Measurements from ENCODE around the gene STK32C. TPM values are rescaled to one million over a fixed set of nuclear protein-coding genes. Genes with fewer than 3 reads are reported as not detected.

Gene STK32C
- total RNA-seq, 1 donor from 2014 or later = 13.6 TPM

DNA sequence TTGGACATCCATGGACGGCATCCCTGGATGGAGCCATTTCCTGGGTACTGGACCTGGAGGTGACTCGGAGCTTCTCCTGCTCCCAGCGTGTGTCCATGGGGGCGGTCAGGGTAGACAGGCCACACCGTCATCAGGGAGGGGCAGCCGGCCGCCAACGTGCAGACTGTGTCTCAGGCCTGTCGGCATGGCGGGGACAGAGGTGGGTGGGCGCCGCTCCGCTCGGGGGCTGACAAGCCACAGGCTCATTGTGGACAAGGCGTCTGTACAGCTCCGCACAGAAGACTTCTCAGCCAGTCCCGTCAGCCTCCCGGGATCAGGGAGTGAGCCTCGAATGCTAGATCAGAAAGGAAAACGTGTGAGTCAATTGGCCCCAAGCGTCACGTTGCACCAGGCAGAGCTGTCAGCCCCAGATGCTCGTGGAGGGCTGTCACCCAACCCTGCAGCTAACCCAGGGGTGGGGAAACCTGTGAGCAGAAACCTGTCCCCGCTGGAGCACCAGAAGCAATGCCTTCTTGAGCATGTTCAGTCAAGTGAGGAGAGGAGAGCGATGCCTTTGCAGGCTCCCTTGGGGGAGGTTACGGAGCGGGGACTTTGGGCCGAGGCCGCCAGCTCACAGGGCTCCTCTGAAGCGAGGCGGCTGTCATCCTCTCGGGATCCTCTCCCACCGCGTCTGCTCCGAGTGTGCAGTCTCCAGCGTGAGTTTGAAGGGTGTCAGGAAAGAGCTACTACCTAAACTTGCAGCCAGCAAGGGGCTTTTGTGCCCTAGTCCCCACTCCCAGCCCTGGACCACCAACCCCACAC, 137.0 kb downstream of the STK32C start:
- H3K27me3 ChIP-seq (ENCODE audit: insufficient read depth, low read length) = peaks cover 17% of the 10 kb centered on the region
- no peak overlapping the region for H3K4me3 ChIP-seq (ENCODE audit: insufficient read depth, low read depth, low read length)
- Mint-ChIP-seq H3K27me3 (ENCODE audit: low read depth, unreplicated experiment) (peaks cover 62% of the 10 kb centered on the region), H3K27ac (ENCODE audit: unreplicated experiment) (no peak overlapping the region), H3K4me1 (ENCODE audit: low read depth, unreplicated experiment) (no peaks in the 10 kb centered on the region), H3K36me3 (ENCODE audit: low read depth, unreplicated experiment) (no peaks in the 10 kb centered on the region), H3K9me3 (ENCODE audit: unreplicated experiment) (peaks cover 4% of the 10 kb centered on the region), H3K4me3 (ENCODE audit: unreplicated experiment) (peak overlapping the region; percentile 23)
- no peaks in the 10 kb centered on the region for H3K79me2 ChIP-seq (ENCODE audit: insufficient read depth, low read length)
- H2AFZ ChIP-seq (ENCODE audit: low read depth, low read length) = no peak overlapping the region
- H3K4me2 ChIP-seq (ENCODE audit: low read length) = no peak overlapping the region
- TF ChIP-seq EZH2 (IDR thresholded peaks at IDR 0.05; ENCODE audit: insufficient read depth, low read length) = no peak
- TF ChIP-seq, protein P1, sequence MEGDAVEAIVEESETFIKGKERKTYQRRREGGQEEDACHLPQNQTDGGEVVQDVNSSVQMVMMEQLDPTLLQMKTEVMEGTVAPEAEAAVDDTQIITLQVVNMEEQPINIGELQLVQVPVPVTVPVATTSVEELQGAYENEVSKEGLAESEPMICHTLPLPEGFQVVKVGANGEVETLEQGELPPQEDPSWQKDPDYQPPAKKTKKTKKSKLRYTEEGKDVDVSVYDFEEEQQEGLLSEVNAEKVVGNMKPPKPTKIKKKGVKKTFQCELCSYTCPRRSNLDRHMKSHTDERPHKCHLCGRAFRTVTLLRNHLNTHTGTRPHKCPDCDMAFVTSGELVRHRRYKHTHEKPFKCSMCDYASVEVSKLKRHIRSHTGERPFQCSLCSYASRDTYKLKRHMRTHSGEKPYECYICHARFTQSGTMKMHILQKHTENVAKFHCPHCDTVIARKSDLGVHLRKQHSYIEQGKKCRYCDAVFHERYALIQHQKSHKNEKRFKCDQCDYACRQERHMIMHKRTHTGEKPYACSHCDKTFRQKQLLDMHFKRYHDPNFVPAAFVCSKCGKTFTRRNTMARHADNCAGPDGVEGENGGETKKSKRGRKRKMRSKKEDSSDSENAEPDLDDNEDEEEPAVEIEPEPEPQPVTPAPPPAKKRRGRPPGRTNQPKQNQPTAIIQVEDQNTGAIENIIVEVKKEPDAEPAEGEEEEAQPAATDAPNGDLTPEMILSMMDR (IDR thresholded peaks at IDR 0.05; ENCODE audit: insufficient read depth, low read depth, low read length) = no peak
- FAIRE-seq (no peak), DNase-seq (ENCODE audit: low read depth) (no peak)
- no peaks in the 10 kb centered on the region for H3K36me3 ChIP-seq (ENCODE audit: insufficient read depth, low read length)
- H4K20me1 ChIP-seq (ENCODE audit: insufficient read depth, low read length) = no peaks in the 10 kb centered on the region
- no peak overlapping the region for H3K9ac ChIP-seq (ENCODE audit: low read length)
- H3K27ac ChIP-seq (ENCODE audit: low read depth, low read length) = no peak overlapping the region
- H3K9me3 ChIP-seq (ENCODE audit: insufficient read depth, low read depth, low read length) = no peaks in the 10 kb centered on the region
- H3K4me1 ChIP-seq (ENCODE audit: insufficient read depth, low read length) = no peaks in the 10 kb centered on the region

DNA sequence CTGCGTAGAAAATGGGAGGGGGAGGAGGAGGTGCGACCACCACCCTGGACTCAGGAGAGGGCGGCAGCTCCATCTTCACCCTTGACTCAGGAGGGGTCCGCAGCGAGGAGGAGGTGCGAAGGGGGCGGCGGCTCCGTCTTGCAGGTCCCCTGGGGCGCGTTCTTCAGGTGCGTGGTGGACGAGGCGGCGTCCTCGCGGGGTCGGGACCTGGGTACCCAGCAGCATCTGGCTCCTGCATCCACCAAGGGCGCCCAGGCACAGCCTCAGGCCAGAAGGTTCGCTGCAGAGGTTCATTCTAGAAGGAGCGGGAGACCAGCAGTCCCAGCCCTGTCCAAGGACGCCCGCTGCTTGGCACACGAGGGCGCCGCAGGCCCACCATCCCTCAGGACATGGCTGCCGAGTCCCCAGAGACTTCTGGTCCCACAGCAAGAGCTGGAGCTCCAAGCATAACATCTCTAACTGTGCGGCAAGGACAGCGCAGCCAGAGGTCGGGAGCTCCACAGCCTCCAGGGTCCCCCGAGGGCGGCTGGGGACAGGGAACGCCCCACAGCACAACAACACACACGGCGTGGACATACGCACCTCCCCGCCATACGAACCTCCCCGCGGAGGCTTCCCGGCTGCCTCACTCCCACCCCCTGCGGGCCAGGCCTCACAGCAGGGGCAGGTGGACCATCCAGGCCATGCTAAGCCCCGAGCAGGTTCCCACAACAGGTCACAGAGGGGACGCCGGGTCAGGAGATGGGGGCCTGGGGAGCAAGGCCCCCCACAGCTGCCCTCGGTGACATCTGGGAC, 137.8 kb downstream of the STK32C start:
- H3K9ac ChIP-seq (ENCODE audit: low read length) = no peak overlapping the region
- H3K27ac Mint-ChIP-seq (ENCODE audit: unreplicated experiment) = no peak overlapping the region
- H3K4me3 ChIP-seq (ENCODE audit: insufficient read depth, low read depth, low read length) = no peak overlapping the region
- TF ChIP-seq EZH2 (IDR thresholded peaks at IDR 0.05; ENCODE audit: insufficient read depth, low read length) = no peak
- TF ChIP-seq, protein P1 (IDR thresholded peaks at IDR 0.05; ENCODE audit: insufficient read depth, low read depth, low read length) = no peak
- no peaks in the 10 kb centered on the region for H3K79me2 ChIP-seq (ENCODE audit: insufficient read depth, low read length)
- no peak overlapping the region for H2AFZ ChIP-seq (ENCODE audit: low read depth, low read length)
- H3K27ac ChIP-seq (ENCODE audit: low read depth, low read length) = no peak overlapping the region
- H4K20me1 ChIP-seq (ENCODE audit: insufficient read depth, low read length) = no peaks in the 10 kb centered on the region
- H3K4me3 Mint-ChIP-seq (ENCODE audit: unreplicated experiment) = no peak overlapping the region
- no peaks in the 10 kb centered on the region for H3K36me3 ChIP-seq (ENCODE audit: insufficient read depth, low read length)
- DNase-seq (ENCODE audit: low read depth) (no peak), FAIRE-seq (no peak)
- no peaks in the 10 kb centered on the region for H3K4me1 ChIP-seq (ENCODE audit: insufficient read depth, low read length)
- H3K27me3 Mint-ChIP-seq (ENCODE audit: low read depth, unreplicated experiment) = peaks cover 58% of the 10 kb centered on the region
- no peak overlapping the region for H3K4me2 ChIP-seq (ENCODE audit: low read length)
- H3K27me3 ChIP-seq (ENCODE audit: insufficient read depth, low read length) = peaks cover 9% of the 10 kb centered on the region
- no peaks in the 10 kb centered on the region for H3K4me1 Mint-ChIP-seq (ENCODE audit: low read depth, unreplicated experiment)
- H3K36me3 Mint-ChIP-seq (ENCODE audit: low read depth, unreplicated experiment) = no peaks in the 10 kb centered on the region
- H3K9me3 ChIP-seq (ENCODE audit: insufficient read depth, low read depth, low read length) = no peaks in the 10 kb centered on the region
- peaks cover 4% of the 10 kb centered on the region for H3K9me3 Mint-ChIP-seq (ENCODE audit: unreplicated experiment)
